OCI-LY7 (cell line): ENCODE data around the gene ZMYND8.
A peak's percentile ranks its signal among the peaks of the same experiment; 100 is the strongest.

ENCODE experiments used
- EZH2phosphoT487 ChIP-seq: fragments of 200-600 bp; sonication (generic); IDR thresholded peaks from 2 replicates; pipeline ENCODE4 v1.6.1; 2018; ENCODE audit warnings: low read depth, borderline replicate concordance, mild to moderate bottlenecking, mixed run types, antibody characterized with exemption, low read length, moderate library complexity, mixed read lengths
- TF ChIP-seq, protein P1 (sequence below): fragments of 200-600 bp; sonication (generic); conservative IDR thresholded peaks from 2 replicates; pipeline ENCODE4 v1.5.1; 2014; ENCODE audit warnings: mild to moderate bottlenecking, antibody characterized with exemption, low read length, moderate library complexity, mixed read lengths

DNA sequence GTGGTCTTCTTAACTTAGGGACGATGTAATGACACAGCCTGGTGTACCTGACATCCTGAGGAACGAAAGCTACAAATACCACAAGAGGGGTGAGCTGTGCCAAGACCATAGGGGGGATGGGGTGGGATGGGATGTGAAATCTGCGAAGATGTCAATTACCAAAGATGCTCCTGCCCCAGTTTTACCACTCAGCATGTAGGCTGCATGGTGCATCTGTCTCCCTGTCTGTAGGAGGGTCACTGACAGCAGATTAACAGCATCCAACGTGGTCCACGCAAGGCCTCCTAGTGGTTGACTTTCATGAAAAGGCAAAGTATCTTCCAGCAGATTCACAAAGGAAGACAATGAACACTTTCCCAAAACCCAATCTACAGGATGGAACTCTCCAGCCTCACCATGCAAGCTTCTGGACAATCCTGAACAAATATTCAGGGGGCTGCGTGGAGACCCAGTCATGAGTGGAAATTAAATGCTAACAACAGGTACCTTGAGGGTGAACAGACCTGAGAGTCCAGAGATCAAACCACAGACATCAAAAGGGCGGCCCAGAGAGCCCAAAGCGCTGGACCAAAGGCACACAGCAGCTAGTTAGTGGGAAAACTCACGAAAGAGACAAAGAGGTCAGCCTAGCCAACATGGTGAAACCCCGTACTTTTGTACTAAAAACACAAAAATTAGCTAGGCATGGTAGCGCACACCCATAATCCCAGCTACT, 44.4 kb downstream of the ZMYND8 start:
- TF ChIP-seq, protein P1, sequence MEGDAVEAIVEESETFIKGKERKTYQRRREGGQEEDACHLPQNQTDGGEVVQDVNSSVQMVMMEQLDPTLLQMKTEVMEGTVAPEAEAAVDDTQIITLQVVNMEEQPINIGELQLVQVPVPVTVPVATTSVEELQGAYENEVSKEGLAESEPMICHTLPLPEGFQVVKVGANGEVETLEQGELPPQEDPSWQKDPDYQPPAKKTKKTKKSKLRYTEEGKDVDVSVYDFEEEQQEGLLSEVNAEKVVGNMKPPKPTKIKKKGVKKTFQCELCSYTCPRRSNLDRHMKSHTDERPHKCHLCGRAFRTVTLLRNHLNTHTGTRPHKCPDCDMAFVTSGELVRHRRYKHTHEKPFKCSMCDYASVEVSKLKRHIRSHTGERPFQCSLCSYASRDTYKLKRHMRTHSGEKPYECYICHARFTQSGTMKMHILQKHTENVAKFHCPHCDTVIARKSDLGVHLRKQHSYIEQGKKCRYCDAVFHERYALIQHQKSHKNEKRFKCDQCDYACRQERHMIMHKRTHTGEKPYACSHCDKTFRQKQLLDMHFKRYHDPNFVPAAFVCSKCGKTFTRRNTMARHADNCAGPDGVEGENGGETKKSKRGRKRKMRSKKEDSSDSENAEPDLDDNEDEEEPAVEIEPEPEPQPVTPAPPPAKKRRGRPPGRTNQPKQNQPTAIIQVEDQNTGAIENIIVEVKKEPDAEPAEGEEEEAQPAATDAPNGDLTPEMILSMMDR = 0 out of 2 replicates have a peak, but pooled peaks have one; percentile 22
- TF ChIP-seq EZH2phosphoT487 = no peak
